Mucosa of gallbladder (tissue), 1 donor: Measurements from ENCODE around the gene MYO7B. TPM values are rescaled to one million over a fixed set of nuclear protein-coding genes. Genes with fewer than 3 reads are reported as not detected.
"Not testable (repeated sequence)": the region's sequence is repeated elsewhere in the genome, so short reads cannot be mapped to it uniquely, and the experiment has no call there.

ENCODE experiments used
- DNase-seq: peaks from one replicate; pipeline ENCODE4 v3.0.0-alpha.2; 2020; ENCODE audit warnings: low spot score
- total RNA-seq: library from RNA; stranded (reverse); gene quantifications from one replicate; pipeline ENCODE4 v1.2.1, GENCODE V29; 2021
- donor health status: DM: no; HTN: no; CAD: no.

MYO7B gene
- total RNA-seq, 1 donor from 2014 or later = 125 TPM

DNA sequence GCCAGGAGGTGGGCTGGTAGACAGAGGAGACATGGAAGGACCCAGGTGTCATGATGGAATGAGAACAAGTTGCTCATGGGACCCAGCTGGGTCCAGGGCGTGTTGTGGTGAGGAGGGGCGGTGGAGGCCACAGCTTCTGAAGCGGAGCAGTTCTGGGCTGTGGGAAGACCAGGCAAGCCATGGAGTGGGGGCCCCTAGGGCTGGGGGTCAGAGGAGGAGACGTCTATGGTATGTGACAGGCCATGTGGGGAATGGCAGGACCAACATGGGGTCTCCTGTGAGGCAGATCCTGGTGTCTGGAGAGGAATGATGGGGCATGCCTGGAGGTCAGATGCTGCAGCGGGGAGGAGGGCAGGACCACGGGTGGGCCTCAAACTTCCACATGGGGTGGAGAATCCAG, 16.9 kb downstream of the MYO7B start:
- no peak for DNase-seq

DNA sequence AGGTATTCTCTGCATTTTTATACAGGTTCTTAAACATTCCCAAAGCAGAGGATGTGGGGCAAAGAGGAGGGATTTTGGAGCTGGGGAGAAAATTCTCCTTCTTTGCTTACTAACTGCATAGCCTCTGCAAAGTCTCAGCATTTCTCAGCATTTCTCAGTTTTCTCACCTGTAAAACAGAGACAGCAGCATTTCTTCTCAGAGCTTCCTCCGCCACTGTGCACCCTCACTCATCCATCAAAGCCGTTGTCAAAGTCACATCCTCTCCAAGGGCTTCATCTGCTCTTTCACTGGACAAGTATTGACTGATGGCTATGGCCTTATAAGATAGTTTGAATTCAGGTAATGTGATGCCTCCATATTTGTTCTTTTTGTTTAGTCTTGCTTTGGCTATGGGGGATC, 17.4 kb downstream of the MYO7B start:
- DNase-seq = no peak

GRCh38 chr2:127558911-127559310, 23.4 kb downstream of the MYO7B start:
- DNase-seq = no peak

DNA sequence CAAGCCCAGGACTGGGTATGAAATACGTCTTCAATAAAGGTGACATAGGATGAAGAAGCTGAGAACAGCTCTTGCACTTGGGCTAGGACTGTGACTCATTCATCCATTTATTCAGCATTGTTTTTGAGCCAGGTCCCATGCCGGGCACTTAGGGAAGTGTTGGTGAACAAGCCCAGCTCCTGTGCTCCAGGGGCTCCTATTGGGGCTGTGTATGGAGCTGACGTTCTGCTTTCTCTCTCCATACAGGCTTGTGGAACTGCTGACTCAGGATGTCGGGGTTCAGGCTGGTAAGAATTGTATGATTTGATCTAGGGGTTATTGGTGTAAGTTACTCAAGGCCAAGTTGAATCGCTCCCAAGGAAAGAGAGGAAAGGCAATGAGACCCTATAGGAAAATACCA, 24.0 kb downstream of the MYO7B start:
- DNase-seq = no peak

DNA sequence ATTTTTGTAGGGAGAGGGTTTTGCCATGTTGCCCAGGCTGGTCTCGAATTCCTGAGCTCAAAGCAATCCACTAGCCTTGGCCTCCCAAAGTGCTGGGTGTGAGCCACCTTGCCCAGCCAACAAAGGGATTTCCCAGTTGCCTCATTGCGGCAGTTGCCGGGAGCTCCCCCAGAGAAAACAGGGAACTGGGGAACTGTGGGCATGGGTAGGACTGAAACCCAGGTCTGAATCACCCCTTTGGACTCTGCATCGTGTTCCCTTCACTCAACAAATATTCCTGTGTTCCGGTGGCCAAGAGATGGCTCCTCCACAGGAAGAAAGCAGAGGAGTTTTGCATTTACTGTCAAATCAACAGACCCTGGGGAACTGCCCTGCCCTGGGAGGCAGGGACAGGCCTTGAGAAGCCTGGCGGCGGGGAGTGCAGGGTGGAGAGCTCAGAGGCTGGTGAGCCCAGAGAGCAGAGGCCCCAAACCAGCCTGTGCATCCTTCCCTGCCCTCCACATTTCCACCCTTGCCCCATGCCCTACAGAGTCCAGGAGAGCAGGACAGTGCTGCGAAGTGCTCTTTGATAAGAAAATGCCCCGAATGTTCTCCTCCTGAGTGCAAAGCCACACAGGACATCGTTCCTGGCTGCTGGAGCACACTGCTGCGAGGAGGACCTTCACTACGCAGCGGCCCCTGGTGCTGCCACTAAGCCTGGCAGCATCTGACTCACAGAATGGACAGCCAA, 24.9 kb downstream of the MYO7B start:
- DNase-seq = no peak

GRCh38 chr2:127560931-127561280, 25.4 kb downstream of the MYO7B start:
- DNase-seq = no peak

DNA sequence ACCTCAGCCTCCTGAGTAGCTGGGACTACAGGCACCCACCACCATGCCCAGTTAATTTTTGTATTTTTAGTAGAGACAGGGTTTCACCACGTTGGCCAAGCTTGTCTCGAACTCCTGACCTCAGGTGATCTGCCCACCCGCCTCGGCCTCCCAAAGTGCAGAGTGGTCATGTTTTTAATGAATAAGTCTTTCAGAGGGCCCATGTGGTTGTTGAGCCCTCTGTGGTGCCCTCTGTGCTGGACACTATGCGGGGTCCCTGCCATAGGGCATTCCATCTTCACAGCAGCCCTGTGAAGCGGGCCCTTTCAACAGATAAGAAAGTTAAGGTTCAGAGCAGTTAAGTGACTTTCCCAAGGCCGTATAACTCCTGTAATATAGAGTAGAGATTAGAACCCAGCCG, 25.9 kb downstream of the MYO7B start:
- DNase-seq = no peak

GRCh38 chr2:127562936-127563335, 27.5 kb downstream of the MYO7B start:
- DNase-seq = no peak

DNA sequence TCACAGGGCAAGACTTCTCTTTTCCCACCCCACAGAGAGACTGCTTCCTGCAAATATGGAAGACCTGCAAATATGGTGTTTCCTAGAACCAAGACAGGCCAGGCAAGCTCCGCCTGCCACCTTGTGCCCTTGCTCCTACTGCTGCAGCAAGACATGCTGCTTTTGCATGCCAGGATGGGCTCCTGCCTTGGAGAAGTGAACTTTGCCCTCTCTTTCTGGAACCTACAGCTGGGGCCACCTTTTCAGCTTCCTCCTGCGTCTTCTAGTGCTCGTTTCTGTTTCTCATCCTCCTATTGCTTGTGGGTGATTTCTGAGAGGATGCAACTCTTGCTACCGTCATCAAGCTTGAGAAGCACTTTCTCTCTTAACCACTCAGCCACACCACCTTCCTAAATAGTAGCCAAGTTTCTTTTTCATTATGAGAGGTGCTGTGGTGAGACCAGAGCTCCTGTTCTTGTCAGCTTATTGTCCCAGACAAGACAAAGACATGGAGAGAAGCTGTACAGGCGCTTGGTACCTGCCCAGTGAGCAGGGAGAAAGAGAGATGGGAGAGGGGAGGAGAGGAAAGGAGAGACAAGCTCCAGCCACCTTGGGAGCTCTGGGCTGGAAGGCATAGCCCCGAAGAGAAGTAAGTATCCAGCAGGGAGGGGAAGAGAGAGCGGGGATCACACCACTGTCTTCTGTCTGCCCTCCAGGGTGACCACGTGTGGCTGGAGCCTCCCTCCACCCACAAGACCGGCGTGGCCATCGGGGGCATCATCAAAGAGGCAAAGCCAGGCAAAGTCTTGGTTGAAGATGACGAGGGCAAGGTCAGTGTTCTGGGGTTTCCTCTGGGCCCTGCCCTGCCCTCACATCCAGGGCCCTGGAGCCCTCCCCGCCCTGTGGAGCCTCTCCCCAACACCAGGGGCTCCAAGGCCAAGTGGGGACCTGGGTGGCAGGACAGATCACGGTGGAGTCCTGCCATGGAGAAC, 28.3 kb downstream of the MYO7B start:
- DNase-seq = peak; percentile 25

DNA sequence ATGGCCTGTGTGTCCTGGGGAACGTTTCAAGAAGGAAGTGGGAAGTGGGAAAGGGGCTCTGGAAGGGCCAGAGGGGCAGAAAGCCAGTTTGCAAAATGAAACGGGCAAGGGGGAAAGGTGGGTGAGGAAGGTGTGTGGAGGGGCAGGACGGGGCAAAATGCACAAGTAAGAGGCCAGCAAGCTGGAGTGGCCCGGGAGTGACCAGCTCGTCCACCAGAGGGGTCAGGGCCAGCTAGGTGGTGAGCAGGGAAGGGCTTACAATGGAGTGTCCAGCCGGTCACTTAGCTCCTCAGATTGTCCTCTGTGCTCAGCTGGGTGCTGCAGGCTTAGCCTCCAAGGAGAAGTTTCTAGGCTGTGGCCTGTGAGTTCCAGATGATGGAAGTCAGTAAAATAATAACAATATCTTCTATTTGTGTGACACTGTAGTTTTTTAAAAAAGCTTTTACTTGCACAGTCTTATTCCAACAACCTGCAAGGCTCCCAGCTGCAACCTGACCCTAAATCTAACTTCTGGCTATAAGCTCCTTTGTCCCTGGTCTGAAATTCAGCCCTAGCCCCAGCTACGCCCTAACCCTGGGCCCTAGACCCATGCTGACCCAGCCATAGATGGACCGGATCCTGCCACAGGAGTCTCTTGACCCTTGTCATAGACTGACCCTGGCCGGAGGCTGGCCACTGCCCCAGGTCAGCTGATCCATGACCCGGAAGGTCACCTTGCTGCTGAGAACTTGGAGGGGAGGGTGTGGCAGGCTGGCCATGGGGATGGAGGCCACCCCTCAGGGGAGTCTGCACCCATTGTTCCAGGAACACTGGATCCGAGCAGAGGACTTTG, 29.2 kb downstream of the MYO7B start:
- no peak for DNase-seq

DNA sequence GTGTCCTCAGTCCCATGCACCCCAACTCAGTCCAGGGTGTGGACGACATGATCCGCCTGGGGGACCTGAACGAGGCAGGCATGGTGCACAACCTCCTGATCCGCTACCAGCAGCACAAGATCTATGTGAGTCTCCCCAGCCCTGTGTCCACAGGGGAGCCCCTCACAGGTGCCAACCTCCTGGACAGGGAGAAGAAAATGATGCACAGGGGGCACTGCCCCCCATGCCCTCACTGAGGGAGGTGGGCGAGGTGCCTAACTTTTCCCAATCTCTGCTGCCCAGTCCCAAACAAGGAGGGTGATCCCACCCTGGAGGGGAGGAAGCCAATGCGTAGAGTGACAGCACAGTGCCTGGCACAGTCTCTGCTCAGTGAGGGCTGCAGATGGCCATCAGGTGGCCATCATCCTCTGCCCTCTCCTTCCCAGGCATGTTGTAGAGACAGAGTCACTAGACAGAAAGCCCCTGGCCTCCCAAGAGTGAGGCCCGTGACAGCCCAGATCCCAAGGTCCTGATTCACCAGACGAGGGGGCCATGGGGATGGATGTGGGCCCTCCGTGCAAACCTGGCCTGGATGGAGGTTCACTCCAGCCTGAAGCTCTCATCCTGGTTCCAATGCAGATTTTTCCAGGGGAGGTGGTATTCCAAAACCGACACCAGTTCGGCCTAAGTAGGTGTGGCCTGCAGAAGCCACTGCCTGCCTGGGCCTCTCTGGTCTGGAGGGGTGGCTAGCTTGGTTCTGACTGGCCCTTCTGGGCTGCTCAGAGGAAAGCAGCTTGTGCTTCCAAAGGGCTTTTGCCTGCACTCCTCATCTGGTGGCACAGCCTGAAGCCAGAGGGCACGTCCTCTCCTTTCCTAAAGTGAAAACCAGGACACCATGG, 30.0 kb downstream of the MYO7B start:
- DNase-seq = no peak

DNA sequence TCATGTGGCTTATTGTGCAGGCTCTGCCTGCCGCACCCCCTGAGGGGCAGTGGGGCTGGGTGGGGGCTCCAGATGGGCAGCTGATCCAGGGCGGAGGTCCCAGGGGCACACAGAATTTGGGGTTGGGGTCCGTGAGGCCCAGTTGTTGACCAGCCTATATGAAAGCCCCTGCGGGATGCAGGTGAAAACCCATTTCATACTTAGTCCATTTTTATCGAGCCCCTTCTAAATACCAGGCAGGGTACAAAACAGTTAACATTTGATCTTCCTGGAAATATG, 30.6 kb downstream of the MYO7B start:
- no peak for DNase-seq

- no peak for DNase-seq
Observed at GRCh38 chr2:127566576-127566975, 31.1 kb downstream of the MYO7B start.

DNA sequence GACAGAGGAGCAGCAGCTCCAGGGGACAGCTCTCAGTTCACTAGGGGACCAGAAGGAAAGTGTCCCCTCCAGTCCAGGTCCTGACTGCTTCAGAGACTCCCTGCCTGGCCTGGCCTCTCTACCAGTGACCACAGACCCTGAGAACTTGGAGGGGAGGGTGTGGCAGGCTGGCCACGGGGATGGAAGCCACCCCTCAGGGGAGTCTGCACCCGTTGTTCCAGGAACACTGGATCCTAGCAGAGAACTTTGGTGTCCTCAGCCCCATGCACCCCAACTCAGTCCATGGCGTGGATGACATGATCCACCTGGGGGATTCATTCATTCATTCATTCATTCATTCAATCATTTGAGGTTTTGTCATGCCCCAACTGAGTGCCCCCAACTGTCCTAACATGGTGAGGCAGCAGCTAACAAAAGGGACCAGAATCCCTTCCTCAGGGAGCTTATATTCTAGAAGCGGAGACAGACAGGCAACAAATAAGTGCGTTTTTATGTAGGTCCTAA, 31.9 kb downstream of the MYO7B start:
- DNase-seq = no peak

DNA sequence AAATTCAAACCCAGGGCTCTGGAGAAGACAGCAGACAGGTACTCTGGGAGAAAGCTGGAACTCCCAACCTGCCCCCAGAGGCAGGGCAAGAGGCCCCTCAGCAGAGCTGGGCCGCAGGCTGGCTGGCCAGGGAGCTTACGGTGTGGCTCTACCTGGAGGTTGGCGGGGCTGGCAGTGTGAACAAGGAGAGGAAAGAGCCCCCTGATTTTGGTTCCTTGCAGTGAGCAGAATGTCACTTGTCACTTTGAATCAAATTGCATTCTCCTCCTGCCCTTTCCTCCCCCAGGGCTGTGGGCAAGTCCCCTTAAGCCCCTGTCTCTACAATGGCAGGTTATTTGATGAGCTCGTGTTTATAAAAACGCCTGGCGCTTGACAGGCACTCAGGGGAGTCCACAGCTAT, 32.6 kb downstream of the MYO7B start:
- no peak for DNase-seq

GRCh38 chr2:127569666-127570065, 34.2 kb downstream of the MYO7B start:
- no peak for DNase-seq

GRCh38 chr2:127570282-127571250, 35.1 kb downstream of the MYO7B start:
- no peak for DNase-seq

DNA sequence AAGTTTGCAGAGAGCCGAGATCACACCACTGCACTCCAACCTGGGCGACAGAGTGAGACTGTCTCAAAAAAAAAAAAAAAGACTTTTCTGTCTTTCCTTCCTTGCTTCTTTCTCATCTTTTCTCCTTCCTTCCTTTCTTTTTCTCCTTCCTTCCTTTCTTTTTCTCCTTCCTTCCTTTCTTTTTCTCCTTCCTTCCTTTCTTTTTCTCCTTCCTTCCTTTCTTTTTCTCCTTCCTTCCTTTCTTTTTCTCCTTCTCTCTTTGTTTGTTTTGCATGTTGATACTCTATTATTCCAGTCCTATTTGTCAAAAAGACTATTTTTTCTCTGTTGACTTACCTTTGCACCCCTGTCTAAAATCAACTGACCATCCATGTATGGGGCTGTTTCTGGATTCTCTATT, 36.9 kb downstream of the MYO7B start:
- not testable (repeated sequence) for DNase-seq

- DNase-seq = no peak
Observed at GRCh38 chr2:127572841-127573240, 37.4 kb downstream of the MYO7B start.

GRCh38 chr2:127573298-127573697, 37.8 kb downstream of the MYO7B start:
- no peak for DNase-seq
